SK-N-DZ (cell line): Measurements from ENCODE around the gene SLC45A1.

ENCODE experiments used
- DNase-seq: peaks from one replicate; pipeline ENCODE4 v3.0.0-alpha.2; 2015; ENCODE audit warnings: low spot score
- small RNA-seq, 2 experiments: library from RNA; depleted of rRNA; stranded (forward); fragments of <200 nt; gene quantifications; one replicate each; pipeline ENCODE3, GENCODE V24; 2014

Gene SLC45A1

GRCh38 chr1:8384577-8384976 lies 66.7 kb downstream of the SLC45A1 start:
- DNase-seq, result no peak

- no peak for DNase-seq
These were observed 68.3 kb downstream of the SLC45A1 start for GRCh38 chr1:8386247-8386646.

DNA sequence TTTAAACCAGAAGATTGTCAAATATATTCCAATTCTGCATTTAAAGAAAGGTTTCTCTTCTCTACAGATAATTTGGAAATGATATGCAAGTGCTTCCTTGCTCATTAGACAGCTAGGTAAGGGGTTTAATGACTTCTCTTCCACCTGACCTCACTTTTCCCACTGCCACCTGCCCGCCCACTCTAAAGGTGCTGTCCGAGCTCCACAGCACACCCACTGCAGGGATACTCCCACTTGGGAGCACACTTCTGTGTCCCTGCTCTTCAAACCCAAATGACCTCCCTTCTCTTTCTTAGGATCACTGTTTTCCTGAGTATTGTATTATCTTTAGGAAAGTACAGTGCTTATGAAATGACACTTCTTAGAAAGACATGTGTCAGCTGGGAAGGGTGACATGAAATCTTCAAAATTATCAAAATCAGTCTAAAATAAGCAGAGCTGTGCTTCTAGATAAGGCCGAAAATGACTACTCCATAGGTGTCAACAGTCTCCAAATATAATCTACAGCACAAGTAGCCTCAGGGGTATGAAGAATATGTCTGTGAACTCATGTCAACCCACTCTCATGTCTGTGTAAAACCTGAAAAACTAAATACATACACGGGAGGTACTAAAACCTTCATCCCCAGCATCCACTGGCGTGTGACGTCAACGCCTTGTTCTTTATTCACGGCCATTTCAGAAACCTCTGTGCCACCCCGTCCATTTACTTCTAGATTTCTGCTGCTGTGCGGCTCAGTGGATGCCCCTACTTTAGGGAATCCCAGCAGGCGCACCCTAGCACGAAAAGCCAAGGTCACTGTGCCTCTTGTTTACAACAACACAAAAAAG lies 71.0 kb downstream of the SLC45A1 start:
- no peak for DNase-seq

- DNase-seq, result no peak
These were observed 72.1 kb downstream of the SLC45A1 start for GRCh38 chr1:8389958-8390535.

DNA sequence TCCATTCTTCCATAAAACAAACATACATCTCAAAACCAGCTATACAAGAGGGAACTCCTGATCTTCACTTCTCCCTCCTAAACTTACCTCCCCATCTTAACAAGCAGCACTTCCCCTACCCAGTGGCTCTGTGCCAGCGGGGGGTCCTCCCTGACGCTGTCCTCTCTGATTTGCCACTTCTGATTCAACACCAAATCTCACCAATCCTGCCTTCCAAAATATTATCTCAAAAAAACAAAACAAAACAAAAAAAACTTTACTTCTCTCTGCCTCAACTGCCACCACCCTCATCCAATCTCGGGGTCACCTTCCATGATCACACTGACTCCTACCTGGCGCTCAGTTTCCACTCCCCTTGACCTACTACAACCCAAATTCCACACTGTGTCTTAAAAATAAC lies 72.8 kb downstream of the SLC45A1 start:
- no peak for DNase-seq

DNA sequence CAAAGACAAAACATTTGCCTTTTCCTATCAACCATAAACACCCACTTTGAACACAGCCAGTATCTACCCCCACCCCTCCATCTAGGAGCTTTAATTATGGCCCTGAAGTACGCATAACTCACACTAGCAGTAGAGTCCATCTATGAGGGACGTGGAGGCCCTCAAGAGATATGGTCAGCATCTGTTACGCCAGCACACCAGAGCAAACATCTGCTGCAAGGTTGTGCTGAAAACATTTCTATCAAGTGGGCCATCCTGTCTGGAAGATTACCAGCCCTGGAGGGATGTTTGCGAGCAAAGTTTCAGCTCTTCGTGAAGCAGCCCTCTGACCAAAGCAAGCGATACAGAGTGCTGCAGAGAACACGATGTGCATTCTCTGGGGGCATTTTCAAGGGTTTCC lies 74.6 kb downstream of the SLC45A1 start:
- no peak for DNase-seq

Small RNA genes within 50 kb of the gene (small RNA-seq; reads per million reads assigned to genes)
- 0 reads per million in 2 experiments for gene RF00019
- 0 reads per million in 2 experiments for gene RNU6-991P
